Retinal pigment epithelial cell (primary cell): ENCODE data around the gene ATP6V0E1.

ENCODE experiments used
- DNase-seq: peaks from one replicate; pipeline ENCODE4 v3.0.0-alpha.2; 2010; ENCODE audit warnings: low read depth
- H3K4me3 ChIP-seq: 2 replicates; pipeline ENCODE4 v1.5.1; 2011; ENCODE audit warnings: mild to moderate bottlenecking, low read length, control low read depth, moderate library complexity
- TF ChIP-seq, protein P1 (sequence below): conservative IDR thresholded peaks from 2 replicates; pipeline ENCODE4 v1.5.1; 2011; ENCODE audit warnings: low read depth, low read length, control low read depth, inconsistent platforms

Gene ATP6V0E1

GRCh38 chr5:172956228-172956627, 27.3 kb upstream of the ATP6V0E1 start:
- DNase-seq = no peak
- TF ChIP-seq, protein P1, sequence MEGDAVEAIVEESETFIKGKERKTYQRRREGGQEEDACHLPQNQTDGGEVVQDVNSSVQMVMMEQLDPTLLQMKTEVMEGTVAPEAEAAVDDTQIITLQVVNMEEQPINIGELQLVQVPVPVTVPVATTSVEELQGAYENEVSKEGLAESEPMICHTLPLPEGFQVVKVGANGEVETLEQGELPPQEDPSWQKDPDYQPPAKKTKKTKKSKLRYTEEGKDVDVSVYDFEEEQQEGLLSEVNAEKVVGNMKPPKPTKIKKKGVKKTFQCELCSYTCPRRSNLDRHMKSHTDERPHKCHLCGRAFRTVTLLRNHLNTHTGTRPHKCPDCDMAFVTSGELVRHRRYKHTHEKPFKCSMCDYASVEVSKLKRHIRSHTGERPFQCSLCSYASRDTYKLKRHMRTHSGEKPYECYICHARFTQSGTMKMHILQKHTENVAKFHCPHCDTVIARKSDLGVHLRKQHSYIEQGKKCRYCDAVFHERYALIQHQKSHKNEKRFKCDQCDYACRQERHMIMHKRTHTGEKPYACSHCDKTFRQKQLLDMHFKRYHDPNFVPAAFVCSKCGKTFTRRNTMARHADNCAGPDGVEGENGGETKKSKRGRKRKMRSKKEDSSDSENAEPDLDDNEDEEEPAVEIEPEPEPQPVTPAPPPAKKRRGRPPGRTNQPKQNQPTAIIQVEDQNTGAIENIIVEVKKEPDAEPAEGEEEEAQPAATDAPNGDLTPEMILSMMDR = no peak
- no peak overlapping the region for H3K4me3 ChIP-seq

DNA sequence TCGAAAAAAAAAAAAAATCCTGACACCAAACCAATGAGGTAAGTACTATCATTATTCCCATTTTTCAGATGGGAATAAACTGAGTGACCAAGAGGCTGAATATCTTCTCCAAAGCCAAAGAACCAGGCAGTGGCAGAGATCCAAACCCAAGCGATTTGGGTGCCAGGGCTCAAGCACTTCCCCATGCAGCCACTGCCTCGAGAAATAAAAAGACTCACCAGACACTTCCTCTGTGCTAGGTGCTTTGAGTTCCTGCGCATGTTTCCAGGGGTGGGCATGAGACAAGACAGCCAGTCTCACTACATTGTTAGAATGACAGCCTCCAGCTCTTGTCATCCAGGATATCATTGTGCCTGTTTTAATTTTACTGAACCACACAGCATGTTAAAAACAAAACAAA, 26.6 kb upstream of the ATP6V0E1 start:
- TF ChIP-seq, protein P1 = no peak
- DNase-seq = no peak
- H3K4me3 ChIP-seq = no peak overlapping the region

DNA sequence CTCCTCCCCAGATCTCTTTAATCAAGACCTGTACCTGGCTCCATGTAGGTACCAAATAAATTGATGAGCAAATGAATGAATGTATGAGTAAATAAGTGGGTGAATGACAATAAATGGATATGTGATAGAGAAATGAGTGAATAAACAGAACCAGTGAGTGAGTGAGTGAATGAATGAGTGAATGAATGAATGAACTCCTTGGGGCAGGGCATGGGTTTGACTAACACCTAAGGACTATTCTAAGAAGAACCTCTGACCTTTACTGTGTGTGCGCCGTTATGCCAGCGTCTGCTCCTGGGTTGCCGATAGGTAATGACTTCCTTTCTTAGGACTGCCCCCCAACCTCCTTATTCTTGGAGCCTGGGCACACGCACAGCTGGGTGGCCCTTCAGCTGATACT, 26.1 kb upstream of the ATP6V0E1 start:
- TF ChIP-seq, protein P1 = no peak
- H3K4me3 ChIP-seq = no peak overlapping the region
- no peak for DNase-seq

GRCh38 chr5:172958331-172959046, 25.1 kb upstream of the ATP6V0E1 start:
- DNase-seq = no peak
- H3K4me3 ChIP-seq = peak overlapping the region; percentile 65
- TF ChIP-seq, protein P1 = no peak

DNA sequence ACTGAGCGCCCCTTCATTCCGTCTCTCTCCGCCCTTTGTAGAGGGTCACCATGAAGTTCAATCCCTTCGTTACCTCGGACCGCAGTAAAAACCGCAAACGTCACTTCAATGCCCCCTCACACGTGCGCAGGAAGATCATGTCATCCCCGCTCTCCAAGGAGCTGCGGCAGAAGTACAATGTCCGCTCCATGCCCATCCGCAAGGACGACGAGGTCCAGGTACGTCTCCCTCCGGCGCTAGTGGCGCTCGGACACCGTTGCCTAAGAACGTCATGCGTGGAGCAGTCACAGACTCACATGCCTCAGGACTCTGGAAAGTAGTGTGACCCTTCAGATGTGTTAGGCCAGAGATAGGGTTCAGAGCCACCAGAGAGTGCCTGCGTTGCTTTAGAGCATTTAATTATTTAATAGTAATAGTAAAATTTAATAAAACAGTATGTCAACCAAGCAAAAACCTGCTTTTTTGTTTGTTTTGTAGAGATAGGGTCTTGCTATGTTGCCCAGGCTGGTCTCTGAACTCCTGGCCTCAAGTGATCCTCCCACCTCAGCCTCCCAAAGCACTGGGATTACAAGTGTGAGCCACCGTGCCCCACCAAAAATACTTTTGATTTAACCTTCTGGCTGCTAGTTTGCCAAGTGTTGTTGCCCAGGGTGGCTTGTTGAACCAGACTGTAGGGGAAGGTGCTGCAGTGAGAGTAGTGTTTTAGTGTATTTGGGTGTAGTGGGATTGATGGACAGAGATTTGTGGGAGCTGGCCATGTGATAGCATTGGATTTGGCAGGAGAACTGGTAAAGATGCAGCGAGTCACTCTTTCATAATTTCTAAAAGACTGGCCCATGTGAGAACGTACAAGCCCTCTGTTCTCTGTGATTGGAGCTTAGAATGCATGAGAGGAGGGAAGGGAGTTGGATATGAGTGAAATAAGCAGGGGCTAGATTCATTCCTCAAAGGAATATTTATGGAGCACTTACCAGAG, 23.5 kb upstream of the ATP6V0E1 start:
- DNase-seq = no peak
- TF ChIP-seq, protein P1 = no peak
- peak overlapping the region; percentile 100 for H3K4me3 ChIP-seq

DNA sequence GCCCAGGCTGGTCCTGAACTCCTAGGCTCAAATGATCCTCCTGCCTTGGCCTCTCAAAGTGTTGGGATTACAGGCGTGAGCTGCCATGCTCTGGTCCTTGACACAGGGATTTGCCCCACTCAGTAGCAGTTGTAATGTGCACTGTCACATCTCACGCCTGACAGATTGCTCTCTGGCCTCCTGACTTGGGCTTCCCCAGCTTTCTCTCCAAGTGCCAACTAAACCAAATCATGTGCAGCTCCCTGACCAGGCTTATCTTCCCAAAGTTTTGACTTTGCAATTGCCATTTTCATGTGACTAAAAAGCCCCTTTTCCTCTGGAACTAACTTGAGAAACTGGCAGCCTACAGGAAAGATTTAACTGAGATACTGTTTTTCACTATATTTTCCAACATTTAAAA, 13.7 kb upstream of the ATP6V0E1 start:
- TF ChIP-seq, protein P1 = no peak
- DNase-seq = no peak
- no peak overlapping the region for H3K4me3 ChIP-seq
